Esophagus muscularis mucosa (tissue), 4 donors: ENCODE results near the gene TMEM263. TPM values are rescaled to one million over a fixed set of nuclear protein-coding genes. Genes with fewer than 3 reads are reported as not detected.
A peak's percentile ranks its signal among the peaks of the same experiment; 100 is the strongest.

Experiments
- DNase-seq: peaks from one replicate; pipeline ENCODE4 v3.0.0-alpha.2; 2017; ENCODE audit errors: extremely low spot score
- H3K27ac ChIP-seq, 4 donors: fragments of 200-600 bp; sonication (generic); replicated peaks in 1 of 4; 1 replicate in 3 of 4; 2 replicates in 1 of 4; pipeline ENCODE4 v1.5.1; 2016 to 2019; ENCODE audit warnings: mild to moderate bottlenecking in 1 of 4
- H3K27me3 ChIP-seq, 4 donors: fragments of 200-600 bp; sonication (generic); one replicate each; pipeline versions ENCODE4 v1.5.1 to v1.6.0; 2016 to 2019
- H3K36me3 ChIP-seq, 4 donors: fragments of 200-600 bp; sonication (generic); one replicate each; pipeline ENCODE4 v1.5.1; 2016 to 2019
- H3K4me1 ChIP-seq, 4 donors: fragments of 200-600 bp; sonication (generic); one replicate each; pipeline ENCODE4 v1.5.1; 2016 to 2019
- H3K4me3 ChIP-seq, 4 donors: fragments of 200-600 bp; sonication (generic); 1 replicate in 2 of 4; 2 replicates in 2 of 4; pipeline ENCODE4 v1.5.1; 2016 to 2019; ENCODE audit warnings: mild to moderate bottlenecking in 4 of 4, moderate library complexity in 1 of 4
- H3K9me3 ChIP-seq, 4 donors: fragments of 200-600 bp; sonication (generic); 1 replicate in 3 of 4; 2 replicates in 1 of 4; pipeline ENCODE4 v1.5.1; 2016 to 2019
- CTCF ChIP-seq, 3 experiments: fragments of 200-600 bp in 2 of 3; fragments of 450-650 bp in 1 of 3; sonication (generic) in 2 of 3; IDR thresholded peaks; one replicate each; pipeline ENCODE4 v1.5.1; 2017 to 2019; ENCODE audit warnings: antibody characterized with exemption in 3 of 3, mild to moderate bottlenecking in 2 of 3, moderate library complexity in 1 of 3
- EP300 ChIP-seq: sonication (generic); formaldehyde crosslinking; IDR thresholded peaks from one replicate; pipeline ENCODE4 v1.6.1; 2017; ENCODE audit warnings: antibody characterized with exemption
- POLR2A ChIP-seq: fragments of 450-650 bp; IDR thresholded peaks from one replicate; pipeline ENCODE4 v1.6.1; 2017; ENCODE audit warnings: antibody characterized with exemption, moderate library complexity, mild to moderate bottlenecking, low read depth
- POLR2AphosphoS5 ChIP-seq, 2 donors: sonication (generic); formaldehyde crosslinking; IDR thresholded peaks; one replicate each; pipeline ENCODE4 v1.6.1; 2017; ENCODE audit warnings: antibody characterized with exemption in 2 of 2
- WGBS: methylation state at CpG from one replicate; pipeline ENCODE4 v1.1.5; 2018; 5-methylcytosine and 5-hydroxymethylcytosine counted together
- intact Hi-C: fragments of 100-400 bp; cut with DNase I; formaldehyde crosslinking; loops from one replicate; pipeline ENCODE4 v1.15.1; 2023
- total RNA-seq, 4 donors: library from RNA; depleted of rRNA; stranded (reverse); fragments of >200 nt; gene quantifications; one replicate each; pipeline versions ENCODE4 v1.1.0 to v1.2.1, GENCODE V29; 2016

TMEM263 gene
- total RNA-seq, 4 donors from 2014 or later, result 31.1 to 39.9 (median 34.5) TPM

GRCh38 chr12:106953352-106954250 is 2.1 kb upstream of the TMEM263 start:
- intact Hi-C loops, result no loop called here
- Histone ChIP-seq H3K4me3 (no peak overlapping the region), H3K27ac (no peak overlapping the region), H3K4me1 (peaks cover 12 to 28% (median 25%) of the 10 kb centered on the region in 4 donors), H3K9me3 (no peaks in the 10 kb centered on the region), H3K27me3 (no peaks in the 10 kb centered on the region), H3K36me3 (no peaks in the 10 kb centered on the region)
- TF ChIP-seq CTCF (IDR thresholded peaks at IDR 0.05), result no peak
- TF ChIP-seq POLR2A, result no peak
- no peak for TF ChIP-seq POLR2AphosphoS5 (IDR thresholded peaks at IDR 0.05)
- 92% methylated on average over 12 of the region's 12 CpGs for WGBS
- no peak for DNase-seq

- peak overlapping the region; percentile 82 to 95 (median 94) for H3K4me3 ChIP-seq
- intact Hi-C loops, result loop anchor here (5.0 kb wide), 2 partner anchors 73 to 138 kb away; partner anchors contain the start of gene CRY1
- no peaks in the 10 kb centered on the region for H3K9me3 ChIP-seq
- 50% methylated on average over 35 of the region's 36 CpGs for WGBS
- H3K36me3 ChIP-seq, result no peaks in the 10 kb centered on the region
- H3K4me1 ChIP-seq, result peaks cover 19 to 39% (median 35%) of the 10 kb centered on the region in 4 donors
- no peaks in the 10 kb centered on the region for H3K27me3 ChIP-seq
- TF ChIP-seq POLR2AphosphoS5 (IDR thresholded peaks at IDR 0.05) (no peak), EP300 (no peak), CTCF (IDR thresholded peaks at IDR 0.05) (no peak), POLR2A (no peak)
- H3K27ac ChIP-seq, result peak overlapping the region; percentile 96 to 100 (median 98)
- no peak for DNase-seq
Observed at GRCh38 chr12:106954462-106955376, 988 bp upstream of the TMEM263 start.

- Histone ChIP-seq H3K36me3 (no peaks in the 10 kb centered on the region), H3K9me3 (no peaks in the 10 kb centered on the region), H3K27ac (peak overlapping the region; percentile 96 to 100 (median 98)), H3K4me1 (peaks cover 22 to 45% (median 39%) of the 10 kb centered on the region in 4 donors), H3K4me3 (peak overlapping the region; percentile 82 to 95 (median 94)), H3K27me3 (no peaks in the 10 kb centered on the region)
- intact Hi-C loops, result loop anchor here (1.0 to 5.0 kb wide), 3 partner anchors 31 to 136 kb away; partner anchors contain the start of genes CRY1 and MTERF2
- TF ChIP-seq EP300, result no peak
- peak in 1 of 3 experiments; percentile 27 for TF ChIP-seq CTCF (IDR thresholded peaks at IDR 0.05)
- no peak for DNase-seq
- under 1% methylated on average over 20 of the region's 34 CpGs for WGBS
Observed at GRCh38 chr12:106956048-106956578, 406 bp downstream of the TMEM263 start.

- Histone ChIP-seq H3K4me1 (peaks cover 22 to 56% (median 50%) of the 10 kb centered on the region in 4 donors), H3K27me3 (no peaks in the 10 kb centered on the region), H3K27ac (peak overlapping the region in 1 of 4 donors; percentile 96), H3K36me3 (no peaks in the 10 kb centered on the region), H3K4me3 (peak overlapping the region; percentile 82 to 95 (median 94)), H3K9me3 (no peaks in the 10 kb centered on the region)
- intact Hi-C loops, result loop anchor here (5.0 kb wide), 2 partner anchors 70 to 135 kb away; partner anchors contain the start of gene CRY1
- no peak for DNase-seq
- TF ChIP-seq CTCF (IDR thresholded peaks at IDR 0.05), result no peak
- no peak for TF ChIP-seq POLR2AphosphoS5 (IDR thresholded peaks at IDR 0.05)
- no peak for TF ChIP-seq POLR2A
- TF ChIP-seq EP300, result no peak
- 14% methylated on average over 1 of the region's 1 CpG for WGBS
Observed at GRCh38 chr12:106957583-106957982, 1.9 kb downstream of the TMEM263 start.
